ENCODE measurements around the gene RPS14. TPM values are rescaled to one million over a fixed set of nuclear protein-coding genes. Genes with fewer than 3 reads are reported as not detected.

Gene RPS14
- total and polyA plus RNA-seq, 9 of the 15 experiments (the other 6 are each of a cell fraction or from before 2014, with no cell fraction given), result 1,824 to 5,983 (median 3,017) TPM

- no peak for TF ChIP-seq SAP30 (IDR thresholded peaks at IDR 0.05; ENCODE audit: borderline replicate concordance, insufficient read depth, low read depth, low read length, poor library complexity, severe bottlenecking)
- peak; percentile 96 for TF ChIP-seq BRD4 (IDR thresholded peaks at IDR 0.05)
- TF ChIP-seq SP2 (IDR thresholded peaks at IDR 0.05; ENCODE audit: extremely low read depth, low read depth, low read length, poor library complexity, severe bottlenecking), result peak; percentile 83
- TF ChIP-seq, protein P1, sequence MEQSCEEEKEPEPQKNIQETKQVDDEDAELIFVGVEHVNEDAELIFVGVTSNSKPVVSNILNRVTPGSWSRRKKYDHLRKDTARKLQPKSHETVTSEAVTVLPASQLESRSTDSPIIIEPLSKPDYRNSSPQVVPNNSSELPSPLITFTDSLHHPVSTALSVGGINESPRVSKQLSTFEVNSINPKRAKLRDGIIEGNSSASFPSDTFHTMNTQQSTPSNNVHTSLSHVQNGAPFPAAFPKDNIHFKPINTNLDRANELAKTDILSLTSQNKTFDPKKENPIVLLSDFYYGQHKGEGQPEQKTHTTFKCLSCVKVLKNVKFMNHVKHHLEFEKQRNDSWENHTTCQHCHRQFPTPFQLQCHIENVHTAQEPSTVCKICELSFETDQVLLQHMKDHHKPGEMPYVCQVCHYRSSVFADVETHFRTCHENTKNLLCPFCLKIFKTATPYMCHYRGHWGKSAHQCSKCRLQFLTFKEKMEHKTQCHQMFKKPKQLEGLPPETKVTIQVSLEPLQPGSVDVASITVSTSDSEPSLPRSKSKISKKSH (CRISPR knock-in tag; IDR thresholded peaks at IDR 0.05), result no peak
- peak; percentile 78 for TF ChIP-seq VEZF1 (CRISPR knock-in tag; IDR thresholded peaks at IDR 0.05)
- TF ChIP-seq POLR2AphosphoS5 (IDR thresholded peaks at IDR 0.05; ENCODE audit: control insufficient read depth, insufficient read depth, low read depth, low read length), result peak; percentile 97
- TF ChIP-seq CC2D1A (IDR thresholded peaks at IDR 0.05), result peak; percentile 96
- peak; percentile 28; the same call in 1 of the 2 replicates for TF ChIP-seq FOXJ3 (CRISPR knock-in tag; IDR thresholded peaks at IDR 0.05)
- peak in 1 of 2 experiments; percentile 89; a peak in 1 of 4 replicates for TF ChIP-seq MLX (CRISPR knock-in tag; conservative IDR thresholded peaks at IDR 0.05)
- peak; percentile 61 for TF ChIP-seq JUND (IDR thresholded peaks at IDR 0.05; ENCODE audit: borderline replicate concordance, low read depth, low read length)
- peak; percentile 68; the same call in 1 of the 3 replicates for TF ChIP-seq JUND (tag; IDR thresholded peaks at IDR 0.05; ENCODE audit: borderline replicate concordance, low read depth, low read length)
- TF ChIP-seq ZNF717 (CRISPR knock-in tag; IDR thresholded peaks at IDR 0.05), result 0 out of 2 replicates have a peak, but pooled peaks have one; percentile 12
- TF ChIP-seq NR4A1 (CRISPR knock-in tag; IDR thresholded peaks at IDR 0.05), result no peak
- TF ChIP-seq NR4A1 (tag; IDR thresholded peaks at IDR 0.05), result peak; percentile 85
- TF ChIP-seq BCLAF1 (IDR thresholded peaks at IDR 0.05; ENCODE audit: borderline replicate concordance in 1 of 2, control insufficient read depth in 1 of 2, low read depth in 2 of 2, low read length in 1 of 2), result 0 out of 4 replicates have a peak, but pooled peaks of 1 of the 2 experiments have one; percentile 63
Observed at GRCh38 chr5:150449517-150450339, at the start of gene RPS14 (continued).
